Heart left ventricle (tissue), 16 donors: ENCODE data around the gene FAM219B. TPM values are rescaled to one million over a fixed set of nuclear protein-coding genes. Genes with fewer than 3 reads are reported as not detected.
"Not testable (repeated sequence)": the region's sequence is repeated elsewhere in the genome, so short reads cannot be mapped to it uniquely, and the experiment has no call there.

ENCODE experiments used
- ATAC-seq, 4 donors: fragments of 200-7000 bp; cut with Tn5 transposase; one replicate each; pipeline ENCODE4 v1.9.1; 2020 to 2022; ENCODE audit warnings: moderate library complexity in 4 of 4, mild to moderate bottlenecking in 3 of 4, moderate number of reproducible peaks in 1 of 4
- DNase-seq, 5 donors: peaks; one replicate each; pipeline ENCODE4 v3.0.0-alpha.2; 2020
- H3K27ac ChIP-seq, 12 donors: fragments of 200-600 bp; sonication (generic) in 4 of 12; one replicate each; pipeline versions ENCODE4 v1.5.0 to v1.8.0; 2016 to 2022; ENCODE audit warnings: mild to moderate bottlenecking in 2 of 12
- H3K27me3 ChIP-seq, 9 donors: fragments of 200-600 bp; sonication (generic) in 2 of 9; one replicate each; pipeline versions ENCODE4 v1.5.1 to v1.8.0; 2016 to 2022; ENCODE audit warnings: mild to moderate bottlenecking in 3 of 9
- H3K36me3 ChIP-seq, 9 donors: fragments of 200-600 bp; sonication (generic) in 2 of 9; one replicate each; pipeline versions ENCODE4 v1.5.0 to v1.8.0; 2018 to 2022; ENCODE audit warnings: mild to moderate bottlenecking in 2 of 9
- H3K4me1 ChIP-seq, 12 donors: fragments of 200-600 bp; sonication (generic) in 4 of 12; one replicate each; pipeline versions ENCODE4 v1.5.0 to v1.8.0; 2016 to 2022; ENCODE audit warnings: mild to moderate bottlenecking in 3 of 12
- H3K4me3 ChIP-seq, 12 donors: fragments of 200-600 bp; sonication (generic) in 4 of 12; one replicate each; pipeline versions ENCODE4 v1.5.0 to v1.8.0; 2017 to 2022; ENCODE audit warnings: mild to moderate bottlenecking in 9 of 12, moderate library complexity in 4 of 12
- H3K9me3 ChIP-seq, 12 donors: fragments of 200-600 bp; sonication (generic) in 4 of 12; one replicate each; pipeline versions ENCODE4 v1.5.0 to v1.8.0; 2016 to 2022; ENCODE audit warnings: mild to moderate bottlenecking in 1 of 12
- POLR2A ChIP-seq, 2 donors: fragments of 450-650 bp; IDR thresholded peaks; one replicate each; pipeline ENCODE4 v1.6.1; 2017; ENCODE audit warnings: antibody characterized with exemption in 2 of 2, mild to moderate bottlenecking in 2 of 2, moderate library complexity in 2 of 2
- WGBS, 4 donors: extraction: QIAGEN DNeasy Blood & Tissue Kit in 2 of 4; methylation state at CpG; one replicate each; pipeline versions ENCODE4 v1.1.5 to v1.1.7; 2013 to 2018; 5-methylcytosine and 5-hydroxymethylcytosine counted together
- intact Hi-C, 10 donors: fragments of 100-400 bp; cut with DNase I; formaldehyde crosslinking; loops; one replicate each; pipeline versions ENCODE4 v1.11.1 to v1.14.2; 2022
- polyA plus RNA-seq, 2 donors: library from polyadenylated mRNA; stranded (reverse); fragments of 200-250 nt; gene quantifications; one replicate each; pipeline ENCODE4 v1.2.3, GENCODE V29; 2013
- total RNA-seq, 9 donors: library from RNA; depleted of rRNA in 2 of 9; stranded (reverse); fragments of >200 nt in 2 of 9; fragmentation: NEBNext Ultra II Directional in 3 of 9; extraction: Animal tissue kit (Norgen Biotek cat#: 25700) in 3 of 9; gene quantifications; one replicate each; pipeline versions ENCODE4 v1.1.0 to v1.2.4, GENCODE V29; 2016 to 2023
- TF ChIP-seq, protein P1 (sequence below), 12 donors: fragments of 200-600 bp; sonication (generic) in 4 of 12; IDR thresholded peaks; one replicate each; pipeline versions ENCODE4 v1.5.0 to v1.8.0; 2018 to 2022; ENCODE audit warnings: antibody characterized with exemption in 12 of 12, mild to moderate bottlenecking in 5 of 12
- donor health status: ischemic (EF 13 %, LVEDD 7.1; RV severe dilation, severe dysfunction).
- donor health status: healthy with polysubstance abuse.
- donor health status: DM: no; HTN: yes; CAD: no.
- donor health status: DM: no; HTN: no; CAD: no.
- donor health status: ischemic (EF 25% LVEDD 6.9; RV normal size, moderate dysfunction).
- donor health status: ischemic (EF 25% LVEDD 5.7; RV mildly dilated, moderate dysfunction).
- donor health status: healthy.
- donor health status: DM: yes; HTN: yes; CAD: no.
- donor health status: ischemic (EF 35%, LVEDD 5.7; RV mildly dilated, moderate dysfunction).
- donor health status: nonischemic (EF 11% LVEDD 7.7; RV severe dilation, severe dysfunction).
- donor health status: DM: yes; HTN: yes; CAD: no.
- donor health status: PGD.
- donor health status: ischemic (EF 29% LVEDD 5.4; RV normal size, mild dysfunction).
- donor health status: nonischemic (EF 23%, LVEDD 6.1; RV moderate dilation, normal function).

Gene FAM219B
- total and polyA plus RNA-seq, 11 donors: 31.3 to 110 (median 86.1) TPM

GRCh38 chr15:74928771-74929198, 22.1 kb upstream of the FAM219B start:
- TF ChIP-seq, protein P1, sequence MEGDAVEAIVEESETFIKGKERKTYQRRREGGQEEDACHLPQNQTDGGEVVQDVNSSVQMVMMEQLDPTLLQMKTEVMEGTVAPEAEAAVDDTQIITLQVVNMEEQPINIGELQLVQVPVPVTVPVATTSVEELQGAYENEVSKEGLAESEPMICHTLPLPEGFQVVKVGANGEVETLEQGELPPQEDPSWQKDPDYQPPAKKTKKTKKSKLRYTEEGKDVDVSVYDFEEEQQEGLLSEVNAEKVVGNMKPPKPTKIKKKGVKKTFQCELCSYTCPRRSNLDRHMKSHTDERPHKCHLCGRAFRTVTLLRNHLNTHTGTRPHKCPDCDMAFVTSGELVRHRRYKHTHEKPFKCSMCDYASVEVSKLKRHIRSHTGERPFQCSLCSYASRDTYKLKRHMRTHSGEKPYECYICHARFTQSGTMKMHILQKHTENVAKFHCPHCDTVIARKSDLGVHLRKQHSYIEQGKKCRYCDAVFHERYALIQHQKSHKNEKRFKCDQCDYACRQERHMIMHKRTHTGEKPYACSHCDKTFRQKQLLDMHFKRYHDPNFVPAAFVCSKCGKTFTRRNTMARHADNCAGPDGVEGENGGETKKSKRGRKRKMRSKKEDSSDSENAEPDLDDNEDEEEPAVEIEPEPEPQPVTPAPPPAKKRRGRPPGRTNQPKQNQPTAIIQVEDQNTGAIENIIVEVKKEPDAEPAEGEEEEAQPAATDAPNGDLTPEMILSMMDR (IDR thresholded peaks at IDR 0.05): no peak
- H3K9me3 ChIP-seq: no peaks in the 10 kb centered on the region
- peaks cover 0 to 30% (median 6%) of the 10 kb centered on the region in 12 donors for H3K4me1 ChIP-seq
- no peaks in the 10 kb centered on the region for H3K27me3 ChIP-seq
- ATAC-seq (no peak), DNase-seq (no peak)
- H3K27ac ChIP-seq: no peak overlapping the region
- intact Hi-C loops: no loop called here
- H3K4me3 ChIP-seq: no peak overlapping the region
- H3K36me3 ChIP-seq: peaks cover 0 to 84% (median 75%) of the 10 kb centered on the region in 9 donors
- WGBS, 4 donors: 83 to 91% (median 90%) methylated on average over 5 of the region's 5 CpGs

GRCh38 chr15:74924525-74924924, 17.9 kb upstream of the FAM219B start:
- intact Hi-C loops: no loop called here
- H3K4me1 ChIP-seq: peaks cover 0 to 4% (median 0%) of the 10 kb centered on the region in 12 donors
- no peaks in the 10 kb centered on the region for H3K9me3 ChIP-seq
- ATAC-seq: no peak
- no peak for DNase-seq
- 76 to 83% (median 80%) methylated on average over 3 of the region's 3 CpGs for WGBS, 4 donors
- no peak overlapping the region for H3K4me3 ChIP-seq
- TF ChIP-seq, protein P1 (IDR thresholded peaks at IDR 0.05): no peak
- TF ChIP-seq POLR2A (IDR thresholded peaks at IDR 0.05): no peak
- peaks cover 0 to 100% (median 98%) of the 10 kb centered on the region in 9 donors for H3K36me3 ChIP-seq
- no peaks in the 10 kb centered on the region for H3K27me3 ChIP-seq
- H3K27ac ChIP-seq: no peak overlapping the region

- Histone ChIP-seq H3K4me1 (no peaks in the 10 kb centered on the region), H3K27me3 (no peaks in the 10 kb centered on the region), H3K36me3 (peaks cover 3 to 100% (median 98%) of the 10 kb centered on the region in 9 donors), H3K4me3 (no peak overlapping the region), H3K9me3 (no peaks in the 10 kb centered on the region), H3K27ac (no peak overlapping the region)
- ATAC-seq (no peak), DNase-seq (no peak)
- intact Hi-C loops: no loop called here
- TF ChIP-seq, protein P1 (IDR thresholded peaks at IDR 0.05): no peak
- no peak for TF ChIP-seq POLR2A (IDR thresholded peaks at IDR 0.05)
- 86 to 94% (median 89%) methylated on average over 8 of the region's 8 CpGs for WGBS, 4 donors
Measured at GRCh38 chr15:74920456-74920855, 13.8 kb upstream of the FAM219B start.

- Histone ChIP-seq H3K4me1 (no peaks in the 10 kb centered on the region), H3K9me3 (no peaks in the 10 kb centered on the region), H3K4me3 (no peak overlapping the region), H3K27ac (no peak overlapping the region), H3K27me3 (no peaks in the 10 kb centered on the region), H3K36me3 (peaks cover 6 to 100% (median 93%) of the 10 kb centered on the region in 9 donors)
- DNase-seq (no peak), ATAC-seq (no peak)
- intact Hi-C loops: no loop called here
- 94 to 96% (median 94%) methylated on average over 6 of the region's 6 CpGs for WGBS, 4 donors
- no peak for TF ChIP-seq POLR2A (IDR thresholded peaks at IDR 0.05)
- TF ChIP-seq, protein P1 (IDR thresholded peaks at IDR 0.05): no peak
Measured at GRCh38 chr15:74917676-74918075, 11.0 kb upstream of the FAM219B start.

DNA sequence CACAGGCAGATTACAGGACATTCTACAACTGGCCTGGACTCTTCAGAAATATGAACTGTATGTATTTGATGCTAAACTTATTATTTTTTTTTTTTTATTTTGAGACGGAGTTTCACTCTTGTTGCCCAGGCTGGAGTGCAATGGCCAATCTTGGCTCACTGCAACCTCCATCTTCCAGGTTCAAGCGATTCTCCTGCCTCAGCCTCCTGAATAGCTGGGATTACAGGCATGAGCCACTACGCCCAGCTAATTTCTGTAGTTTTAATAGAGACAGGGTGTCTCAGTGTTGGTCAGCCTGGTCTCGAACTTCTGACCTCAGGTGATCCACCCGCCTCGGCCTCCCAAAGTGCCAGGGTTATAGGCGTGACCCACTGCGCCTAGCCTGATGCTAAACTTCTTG, 7.1 kb upstream of the FAM219B start:
- H3K27me3 ChIP-seq, H3K27ac ChIP-seq, intact Hi-C loops, H3K9me3 ChIP-seq, H3K4me3 ChIP-seq, H3K4me1 ChIP-seq, ATAC-seq, DNase-seq: not testable (repeated sequence)
- peaks cover 4 to 90% (median 67%) of the 10 kb centered on the region in 9 donors for H3K36me3 ChIP-seq
- 92 to 97% (median 96%) methylated on average over 8 of the region's 8 CpGs for WGBS, 4 donors
